Astrocyte of the hippocampus (primary cell): ENCODE results near the gene CXCR6.

Experiments used
- DNase-seq: peaks from one replicate; pipeline ENCODE4 v3.0.0; 2011; ENCODE audit warnings: low read depth, low spot score

Gene CXCR6

DNA sequence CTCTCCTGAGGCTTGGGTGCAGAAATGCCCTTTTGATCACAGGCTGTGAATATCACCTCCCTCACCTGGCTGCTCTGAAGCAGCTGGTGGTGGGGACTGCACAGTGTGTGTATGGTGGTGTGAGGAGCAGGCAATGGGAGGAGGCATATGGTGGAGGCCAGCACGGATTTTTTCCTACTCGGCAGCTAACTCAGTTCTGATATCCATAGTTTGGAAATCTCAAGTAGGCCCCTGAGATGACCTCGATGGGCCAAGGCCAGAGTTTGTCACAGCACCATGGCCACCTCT is 21.3 kb upstream of the CXCR6 start:
- no peak for DNase-seq

DNA sequence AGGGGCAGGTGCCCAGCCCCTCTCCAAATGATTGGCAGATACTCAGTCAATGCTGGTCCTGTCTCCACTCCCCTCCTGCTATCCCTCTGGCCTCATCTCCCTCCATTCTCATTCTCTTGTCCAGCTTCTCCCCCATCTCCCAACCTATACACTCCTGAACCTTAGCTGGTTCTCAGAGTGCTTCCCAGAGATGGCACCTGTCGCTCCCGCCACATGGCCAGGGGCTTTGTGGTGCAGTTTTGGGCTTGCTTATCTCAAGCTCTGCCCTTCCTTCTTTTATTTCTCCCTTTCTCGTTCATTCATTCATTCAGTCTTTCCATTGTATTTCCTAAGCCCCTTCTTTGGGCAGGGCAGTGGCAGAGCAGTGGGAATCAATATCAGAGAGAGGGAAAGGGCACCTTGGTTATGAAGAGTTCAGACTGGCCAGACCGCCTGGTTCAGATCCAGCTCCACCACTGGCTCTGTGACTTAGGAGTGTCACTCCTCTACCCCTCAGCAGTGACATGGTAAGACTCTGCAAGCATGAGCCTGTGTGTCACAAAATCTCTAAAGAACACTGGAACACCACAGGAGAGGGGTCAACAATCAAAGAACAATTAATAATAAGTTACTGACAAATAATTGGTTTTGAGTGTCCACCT is 20.2 kb upstream of the CXCR6 start:
- no peak for DNase-seq

DNA sequence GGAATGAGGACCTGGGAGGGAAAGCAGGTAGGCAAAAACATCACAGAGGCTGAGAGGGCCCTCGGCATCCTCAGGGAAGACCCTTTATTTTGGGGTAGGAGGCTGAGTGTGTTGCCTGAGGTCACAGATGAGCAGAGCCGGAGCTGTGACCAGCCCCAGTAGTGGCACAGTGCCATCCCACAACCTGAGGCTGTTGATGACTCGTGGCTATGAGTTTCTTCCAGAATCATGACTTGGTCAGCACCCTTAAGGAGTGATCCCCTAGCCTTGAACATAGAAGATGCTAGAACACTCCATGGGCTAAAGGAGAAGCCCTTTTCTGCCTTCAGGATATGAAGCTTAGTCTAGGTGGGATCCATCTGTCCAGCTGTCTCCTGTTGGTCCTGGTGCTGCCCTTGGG is 19.5 kb upstream of the CXCR6 start:
- peak; percentile 38 for DNase-seq

DNA sequence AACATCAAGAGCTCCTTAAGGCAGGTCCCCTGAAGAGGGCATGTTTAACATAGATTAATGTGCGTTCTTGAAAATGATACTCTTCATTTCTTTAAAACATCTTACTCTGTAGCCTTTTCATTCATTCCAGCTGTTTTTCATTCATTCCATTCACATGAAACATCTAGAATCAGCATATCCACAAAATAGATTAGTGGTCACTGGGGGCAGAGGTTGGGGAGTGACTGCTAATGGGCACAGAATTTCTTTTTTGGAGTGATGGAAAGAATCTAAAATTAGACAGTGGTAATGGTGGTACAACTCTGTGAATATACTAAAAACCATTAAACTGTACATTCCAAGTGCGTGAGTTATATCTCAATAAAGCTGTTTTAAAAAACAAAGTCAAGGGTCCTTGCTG is 15.4 kb upstream of the CXCR6 start:
- peak; percentile 35 for DNase-seq

GRCh38 chr3:45929042-45929679 is 14.1 kb upstream of the CXCR6 start:
- peak; percentile 61 for DNase-seq

DNA sequence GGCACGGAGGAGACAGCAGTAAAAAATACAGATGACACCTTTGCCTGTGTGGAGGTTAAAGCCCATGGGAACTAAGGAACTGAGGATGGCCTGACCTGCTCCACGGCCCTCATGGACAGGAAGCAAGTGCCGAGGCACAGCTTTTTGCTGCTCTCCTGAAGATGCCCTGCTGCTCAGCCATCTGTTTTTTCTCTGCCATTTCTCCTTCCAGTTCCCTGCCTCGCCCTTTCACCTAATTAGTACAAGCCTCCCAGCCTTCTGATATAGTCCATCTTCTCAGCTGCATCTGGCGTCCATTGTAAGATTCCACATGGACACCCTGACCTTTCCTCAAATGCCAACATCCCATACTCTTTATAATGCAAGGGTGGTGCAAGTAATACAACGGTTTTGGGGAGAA is 11.8 kb upstream of the CXCR6 start:
- no peak for DNase-seq

DNA sequence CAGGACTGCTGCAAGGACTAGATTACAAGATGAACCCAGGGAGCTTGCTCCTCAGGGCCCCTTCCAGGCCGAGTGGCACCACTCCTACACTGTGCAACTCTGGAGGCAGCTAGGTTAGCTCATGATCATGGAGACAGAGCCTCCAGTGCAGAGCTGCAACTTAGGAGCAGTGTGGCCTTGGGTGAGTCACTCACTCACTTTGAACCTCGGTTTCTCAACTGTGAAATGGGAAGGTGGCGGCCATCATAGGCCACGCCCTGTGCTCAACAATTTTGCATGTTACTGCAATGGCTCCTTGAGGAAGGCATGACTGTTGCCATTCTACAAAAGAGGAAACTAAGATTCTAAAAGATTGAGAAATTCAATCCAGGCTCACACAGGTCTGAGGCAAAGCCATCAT is 11.2 kb upstream of the CXCR6 start:
- no peak for DNase-seq

GRCh38 chr3:45933591-45933990 is 9.7 kb upstream of the CXCR6 start:
- DNase-seq = no peak

GRCh38 chr3:45936261-45936660 is 7.0 kb upstream of the CXCR6 start:
- no peak for DNase-seq

GRCh38 chr3:45937206-45938042 is 5.8 kb upstream of the CXCR6 start:
- no peak for DNase-seq

DNA sequence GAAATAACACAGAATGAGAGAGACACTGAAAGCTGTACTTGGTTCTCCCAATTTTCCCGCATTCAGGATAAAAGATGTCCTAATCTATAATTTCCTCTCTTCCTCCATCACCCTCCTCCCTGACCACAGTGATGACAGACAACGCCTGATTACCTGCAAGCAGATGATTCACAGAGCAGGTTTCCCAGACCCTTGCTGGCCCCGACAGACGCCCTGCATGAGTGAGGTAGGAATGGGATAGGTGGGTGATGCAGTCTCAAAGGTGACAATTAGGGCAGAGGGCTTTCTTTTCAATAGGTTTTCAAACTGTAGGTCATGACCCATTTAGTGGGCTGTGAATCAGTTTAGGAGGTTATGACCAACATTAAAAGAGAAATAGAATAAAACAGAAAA is 5.2 kb upstream of the CXCR6 start:
- DNase-seq = no peak

- DNase-seq = peak; percentile 94
Measured at GRCh38 chr3:45938864-45939263, 4.4 kb upstream of the CXCR6 start.

- DNase-seq = no peak
Measured at GRCh38 chr3:45939341-45939771, 3.9 kb upstream of the CXCR6 start.

DNA sequence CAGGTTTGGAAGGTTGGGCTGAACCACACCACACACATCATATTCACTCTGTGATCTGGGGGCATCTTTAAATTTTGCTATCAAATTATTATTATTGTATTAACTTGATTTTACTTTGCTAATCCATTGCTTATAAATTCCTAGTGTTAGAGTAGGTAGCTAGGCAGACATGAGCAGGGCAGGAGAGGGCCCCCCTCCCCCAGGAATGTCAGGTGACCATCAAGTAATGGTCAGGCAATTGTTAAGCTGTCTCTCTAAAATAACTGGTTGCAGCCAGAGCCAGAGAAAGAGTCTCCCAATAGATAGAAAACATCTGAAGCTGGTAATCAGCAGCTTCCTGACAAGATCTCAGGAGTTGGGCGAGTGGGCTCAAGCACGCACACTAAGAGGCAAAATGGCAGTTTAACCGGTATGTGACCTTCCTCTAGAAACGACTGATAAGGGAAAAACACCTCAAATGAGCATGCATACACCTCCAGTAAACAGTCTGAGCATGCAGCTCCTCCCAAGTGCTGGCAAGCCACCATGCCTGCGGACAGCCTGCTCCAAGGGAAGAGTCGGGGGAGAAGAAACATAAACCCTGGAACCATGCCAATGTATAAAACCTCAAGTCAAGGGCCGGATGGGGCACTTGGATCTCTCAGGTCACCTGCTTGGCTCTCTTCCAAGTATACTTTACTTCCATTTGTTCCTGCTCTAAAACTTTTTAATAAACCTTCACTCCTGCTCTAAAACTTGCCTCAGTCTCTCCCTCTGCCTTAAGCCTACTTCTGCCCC is 3.1 kb upstream of the CXCR6 start:
- no peak for DNase-seq

DNA sequence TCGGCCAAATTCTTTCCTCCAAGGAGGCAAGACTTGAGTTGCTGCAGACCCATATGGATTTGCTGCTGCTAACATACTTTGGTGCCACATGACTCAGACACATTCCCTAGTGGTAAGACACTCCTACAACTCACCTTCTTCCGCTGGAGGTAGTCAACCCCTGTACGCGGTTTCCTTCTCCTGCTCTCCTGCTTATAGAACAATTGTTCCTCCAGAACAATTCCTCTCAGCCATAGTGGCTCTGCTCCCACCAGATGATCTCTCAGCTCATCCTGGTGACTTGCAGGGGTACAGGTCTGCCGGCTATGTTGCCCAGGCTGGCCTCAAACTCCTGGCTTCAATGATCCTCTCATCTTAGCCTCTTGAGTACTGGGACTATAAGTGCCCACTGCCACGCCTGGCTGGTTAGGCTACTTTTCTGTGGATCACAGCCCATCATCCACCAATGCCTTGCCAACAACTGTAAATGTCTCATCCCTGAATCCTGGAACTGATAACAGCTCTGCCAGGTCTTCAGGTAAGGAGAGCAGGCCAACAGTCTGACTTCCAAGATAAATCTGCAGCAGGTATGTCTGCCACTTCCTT is 2.4 kb upstream of the CXCR6 start:
- DNase-seq = no peak

- no peak for DNase-seq
Measured at GRCh38 chr3:45942051-45942825, 1.0 kb upstream of the CXCR6 start.

DNA sequence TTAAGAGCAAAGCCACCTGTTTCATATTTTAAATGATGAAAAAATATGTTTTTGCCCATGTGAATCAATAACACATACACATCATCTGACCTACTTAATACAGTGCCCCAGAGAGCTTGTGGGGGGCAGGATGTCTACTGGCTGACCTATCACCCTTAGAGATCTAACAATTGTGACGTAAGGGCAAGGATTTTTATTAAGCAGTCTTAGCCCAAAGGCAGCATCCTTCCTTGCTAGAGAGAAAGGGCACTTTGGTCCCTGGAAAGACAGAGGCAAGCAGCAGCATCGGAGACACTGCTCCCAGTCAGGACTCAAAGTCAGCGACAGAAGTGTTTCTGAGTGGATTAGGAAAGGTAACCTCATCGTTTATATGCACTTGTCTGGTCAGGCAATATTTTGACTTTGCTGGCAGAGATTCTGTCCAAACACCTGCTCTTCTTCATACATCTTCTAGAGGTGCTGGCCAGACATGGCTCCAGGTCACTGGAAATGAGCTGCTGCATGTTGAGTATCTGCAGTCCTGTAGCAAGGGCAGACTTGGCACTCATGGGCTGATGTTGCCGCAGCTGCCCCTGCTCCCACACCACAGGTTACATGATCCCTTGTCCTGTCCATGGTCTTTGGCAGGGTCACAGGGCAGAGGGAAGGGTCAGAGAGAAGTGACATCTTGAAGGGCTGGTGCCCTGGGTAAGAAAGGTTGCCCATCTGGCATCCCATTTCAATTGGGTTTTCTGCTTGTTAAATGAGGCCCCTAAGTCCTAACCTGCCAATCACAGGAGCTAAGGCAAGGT is 1.8 kb downstream of the CXCR6 start:
- DNase-seq = no peak

DNA sequence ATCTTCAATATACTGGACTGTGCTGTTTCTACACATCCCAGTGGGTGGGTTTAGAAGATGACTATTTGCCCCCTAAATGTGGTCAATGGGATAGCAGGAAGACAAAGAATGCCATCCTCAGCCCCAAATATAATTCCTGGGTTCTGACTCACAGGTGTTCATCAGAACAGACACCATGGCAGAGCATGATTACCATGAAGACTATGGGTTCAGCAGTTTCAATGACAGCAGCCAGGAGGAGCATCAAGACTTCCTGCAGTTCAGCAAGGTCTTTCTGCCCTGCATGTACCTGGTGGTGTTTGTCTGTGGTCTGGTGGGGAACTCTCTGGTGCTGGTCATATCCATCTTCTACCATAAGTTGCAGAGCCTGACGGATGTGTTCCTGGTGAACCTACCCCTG is 3.0 kb downstream of the CXCR6 start:
- DNase-seq = no peak

DNA sequence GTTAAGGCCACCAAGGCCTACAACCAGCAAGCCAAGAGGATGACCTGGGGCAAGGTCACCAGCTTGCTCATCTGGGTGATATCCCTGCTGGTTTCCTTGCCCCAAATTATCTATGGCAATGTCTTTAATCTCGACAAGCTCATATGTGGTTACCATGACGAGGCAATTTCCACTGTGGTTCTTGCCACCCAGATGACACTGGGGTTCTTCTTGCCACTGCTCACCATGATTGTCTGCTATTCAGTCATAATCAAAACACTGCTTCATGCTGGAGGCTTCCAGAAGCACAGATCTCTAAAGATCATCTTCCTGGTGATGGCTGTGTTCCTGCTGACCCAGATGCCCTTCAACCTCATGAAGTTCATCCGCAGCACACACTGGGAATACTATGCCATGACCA is 3.6 kb downstream of the CXCR6 start:
- no peak for DNase-seq

DNA sequence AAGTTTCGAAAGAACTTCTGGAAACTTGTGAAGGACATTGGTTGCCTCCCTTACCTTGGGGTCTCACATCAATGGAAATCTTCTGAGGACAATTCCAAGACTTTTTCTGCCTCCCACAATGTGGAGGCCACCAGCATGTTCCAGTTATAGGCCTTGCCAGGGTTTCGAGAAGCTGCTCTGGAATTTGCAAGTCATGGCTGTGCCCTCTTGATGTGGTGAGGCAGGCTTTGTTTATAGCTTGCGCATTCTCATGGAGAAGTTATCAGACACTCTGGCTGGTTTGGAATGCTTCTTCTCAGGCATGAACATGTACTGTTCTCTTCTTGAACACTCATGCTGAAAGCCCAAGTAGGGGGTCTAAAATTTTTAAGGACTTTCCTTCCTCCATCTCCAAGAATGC is 4.1 kb downstream of the CXCR6 start:
- DNase-seq = no peak
